Measurements from ENCODE around the gene RANBP9.

- TF ChIP-seq CTCF (IDR thresholded peaks at IDR 0.05; ENCODE audit: insufficient read depth, low read depth, low read length) (no peak), EZH2 (IDR thresholded peaks at IDR 0.05; ENCODE audit: insufficient read depth, low read length) (no peak)
Observed at GRCh38 chr6:13743736-13744127, 32.1 kb upstream of the RANBP9 start.
